ENCODE data around the gene CFHR3.
"Not testable (repeated sequence)": the region's sequence is repeated elsewhere in the genome, so short reads cannot be mapped to it uniquely, and the experiment has no call there.

DNA sequence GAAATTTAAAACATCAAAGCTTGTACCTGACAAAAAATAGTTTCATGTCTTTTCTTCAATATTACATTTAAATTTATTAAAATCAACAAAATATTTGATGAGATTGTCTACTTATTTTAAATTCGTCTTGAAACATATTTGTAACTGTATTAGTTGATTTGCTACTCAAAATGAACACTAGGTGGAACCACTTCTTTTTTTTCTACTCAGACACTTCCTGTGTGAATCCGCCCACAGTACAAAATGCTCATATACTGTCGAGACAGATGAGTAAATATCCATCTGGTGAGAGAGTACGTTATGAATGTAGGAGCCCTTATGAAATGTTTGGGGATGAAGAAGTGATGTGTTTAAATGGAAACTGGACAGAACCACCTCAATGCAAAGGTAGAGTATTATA, 53.2 kb downstream of the CFHR3 start:
- TF ChIP-seq, protein P1, sequence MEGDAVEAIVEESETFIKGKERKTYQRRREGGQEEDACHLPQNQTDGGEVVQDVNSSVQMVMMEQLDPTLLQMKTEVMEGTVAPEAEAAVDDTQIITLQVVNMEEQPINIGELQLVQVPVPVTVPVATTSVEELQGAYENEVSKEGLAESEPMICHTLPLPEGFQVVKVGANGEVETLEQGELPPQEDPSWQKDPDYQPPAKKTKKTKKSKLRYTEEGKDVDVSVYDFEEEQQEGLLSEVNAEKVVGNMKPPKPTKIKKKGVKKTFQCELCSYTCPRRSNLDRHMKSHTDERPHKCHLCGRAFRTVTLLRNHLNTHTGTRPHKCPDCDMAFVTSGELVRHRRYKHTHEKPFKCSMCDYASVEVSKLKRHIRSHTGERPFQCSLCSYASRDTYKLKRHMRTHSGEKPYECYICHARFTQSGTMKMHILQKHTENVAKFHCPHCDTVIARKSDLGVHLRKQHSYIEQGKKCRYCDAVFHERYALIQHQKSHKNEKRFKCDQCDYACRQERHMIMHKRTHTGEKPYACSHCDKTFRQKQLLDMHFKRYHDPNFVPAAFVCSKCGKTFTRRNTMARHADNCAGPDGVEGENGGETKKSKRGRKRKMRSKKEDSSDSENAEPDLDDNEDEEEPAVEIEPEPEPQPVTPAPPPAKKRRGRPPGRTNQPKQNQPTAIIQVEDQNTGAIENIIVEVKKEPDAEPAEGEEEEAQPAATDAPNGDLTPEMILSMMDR (IDR thresholded peaks at IDR 0.05): not testable (repeated sequence)
- TF ChIP-seq POLR2A (IDR thresholded peaks at IDR 0.05): not testable (repeated sequence)
